Activated gamma-delta T cell treated with Interleukin-2 at 50 U/mL for 16 hours (primary cell): ENCODE measurements around the gene CELF4.

ENCODE experiments used
- DNase-seq: peaks from one replicate; pipeline ENCODE4 v3.0.0-alpha.2; 2020

Gene CELF4

DNA sequence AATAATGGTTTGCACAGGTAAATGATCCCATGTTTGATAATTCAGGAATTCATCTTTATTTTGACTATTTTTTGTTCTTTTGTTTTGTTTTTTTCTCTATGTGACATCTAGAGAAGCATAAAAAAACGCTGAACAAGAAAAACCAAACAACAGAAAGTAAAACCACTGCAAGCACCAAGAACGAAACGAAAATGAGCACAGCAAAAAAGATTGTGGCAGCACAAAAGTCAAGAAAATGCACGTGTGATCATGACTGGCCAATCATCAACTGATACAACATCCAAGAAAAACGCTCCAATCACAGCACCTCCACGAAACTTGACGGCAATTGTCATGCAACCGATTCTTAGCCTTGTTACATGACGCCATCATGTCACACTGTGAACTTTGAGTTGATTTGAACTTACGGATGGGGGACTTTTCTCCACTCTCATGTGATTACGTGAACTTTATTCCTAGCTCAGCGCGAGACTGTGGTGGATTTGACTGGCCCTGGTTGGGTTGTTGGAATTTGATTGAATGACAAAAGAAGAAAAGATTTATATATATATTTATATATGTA, 318.7 kb downstream of the CELF4 start:
- no peak for DNase-seq

GRCh38 chr18:37244618-37245017, 321.0 kb downstream of the CELF4 start:
- no peak for DNase-seq

GRCh38 chr18:37243741-37244140, 321.9 kb downstream of the CELF4 start:
- no peak for DNase-seq

- no peak for DNase-seq
Measured at GRCh38 chr18:37242826-37243560, 322.6 kb downstream of the CELF4 start.

DNA sequence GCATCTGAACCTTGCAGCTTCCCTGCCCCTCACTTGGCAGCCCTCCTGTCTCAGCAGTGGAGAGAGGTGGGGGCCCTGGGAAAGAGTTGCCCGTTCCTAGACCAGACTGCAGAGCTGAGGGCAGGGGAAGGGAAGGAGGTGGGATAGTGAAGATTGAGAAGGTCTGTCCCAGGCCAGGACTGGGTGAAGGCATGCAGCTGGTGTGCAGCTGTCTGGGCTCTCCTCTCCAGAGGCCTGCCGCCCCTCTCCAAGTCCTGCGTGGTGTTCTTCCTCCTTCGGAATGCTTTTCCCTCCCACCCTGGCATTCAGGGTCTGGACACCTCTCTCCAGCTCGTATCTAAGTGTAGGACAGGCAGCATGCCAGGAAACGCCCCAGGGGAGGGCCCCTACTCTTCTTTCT, 323.5 kb downstream of the CELF4 start:
- DNase-seq = no peak

GRCh38 chr18:37238282-37239108, 327.1 kb downstream of the CELF4 start:
- DNase-seq = no peak

DNA sequence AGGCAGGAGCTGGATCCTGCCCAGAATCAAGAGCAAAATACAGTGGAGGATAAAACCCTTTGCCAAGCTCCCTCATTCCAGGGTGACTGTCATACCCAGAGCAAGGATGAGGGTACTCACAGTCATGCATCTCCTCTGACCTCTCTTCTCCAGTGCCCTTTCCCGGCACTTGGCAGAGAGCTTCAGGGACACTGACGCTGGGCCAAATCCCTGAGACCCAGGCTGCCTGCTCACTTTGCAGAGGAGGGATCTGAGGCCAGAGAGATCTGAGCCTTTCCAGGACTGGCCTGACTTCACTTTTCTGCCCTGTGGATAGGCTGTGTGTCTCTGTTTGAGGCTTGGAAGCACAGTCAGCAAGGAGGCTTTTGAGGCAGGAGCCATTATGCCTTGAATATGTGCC, 330.0 kb downstream of the CELF4 start:
- no peak for DNase-seq

GRCh38 chr18:37231251-37231650, 334.3 kb downstream of the CELF4 start:
- no peak for DNase-seq

- DNase-seq = no peak
Measured at GRCh38 chr18:37230768-37231167, 334.8 kb downstream of the CELF4 start.

DNA sequence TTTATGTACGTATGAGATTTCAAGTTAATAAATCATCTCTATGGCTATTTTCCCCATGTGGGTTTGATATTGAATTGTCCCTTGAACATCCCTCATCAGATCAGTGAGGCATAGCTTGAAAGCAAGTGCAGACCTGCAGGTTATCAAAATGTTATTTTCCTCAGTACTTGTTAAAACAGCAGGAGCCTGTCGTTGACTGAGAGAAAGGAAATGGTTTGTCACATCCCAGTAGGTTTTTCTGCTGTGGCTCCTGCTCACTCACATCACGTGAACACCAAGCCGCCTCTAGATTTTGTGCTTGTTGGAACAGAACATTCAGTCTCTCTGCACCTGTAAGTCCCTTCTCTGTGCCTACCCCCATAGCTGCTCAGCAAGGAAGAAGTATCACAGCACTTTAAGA, 340.3 kb downstream of the CELF4 start:
- DNase-seq = no peak

GRCh38 chr18:37222999-37223378, 342.6 kb downstream of the CELF4 start:
- DNase-seq = no peak

GRCh38 chr18:37222354-37222998, 343.1 kb downstream of the CELF4 start:
- no peak for DNase-seq

DNA sequence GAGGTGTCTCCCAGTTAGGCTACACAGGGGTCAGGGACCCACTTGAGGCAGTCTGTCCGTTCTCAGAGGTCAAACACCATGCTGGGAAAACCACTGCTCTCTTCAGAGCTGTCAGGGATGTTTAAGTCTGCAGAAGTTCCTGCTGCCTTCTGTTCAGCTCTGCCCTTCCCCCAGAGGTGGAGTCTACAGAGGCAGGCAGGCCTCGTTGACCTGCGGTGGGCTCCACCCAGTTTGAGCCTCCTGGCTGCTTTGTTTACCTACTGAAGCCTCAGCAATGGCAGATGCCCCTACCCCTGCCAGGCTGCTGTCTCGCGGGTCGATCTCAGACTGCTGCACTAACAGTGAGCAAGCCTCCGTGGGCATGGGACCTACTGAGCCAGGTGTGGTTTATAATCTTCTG, 346.3 kb downstream of the CELF4 start:
- no peak for DNase-seq

DNA sequence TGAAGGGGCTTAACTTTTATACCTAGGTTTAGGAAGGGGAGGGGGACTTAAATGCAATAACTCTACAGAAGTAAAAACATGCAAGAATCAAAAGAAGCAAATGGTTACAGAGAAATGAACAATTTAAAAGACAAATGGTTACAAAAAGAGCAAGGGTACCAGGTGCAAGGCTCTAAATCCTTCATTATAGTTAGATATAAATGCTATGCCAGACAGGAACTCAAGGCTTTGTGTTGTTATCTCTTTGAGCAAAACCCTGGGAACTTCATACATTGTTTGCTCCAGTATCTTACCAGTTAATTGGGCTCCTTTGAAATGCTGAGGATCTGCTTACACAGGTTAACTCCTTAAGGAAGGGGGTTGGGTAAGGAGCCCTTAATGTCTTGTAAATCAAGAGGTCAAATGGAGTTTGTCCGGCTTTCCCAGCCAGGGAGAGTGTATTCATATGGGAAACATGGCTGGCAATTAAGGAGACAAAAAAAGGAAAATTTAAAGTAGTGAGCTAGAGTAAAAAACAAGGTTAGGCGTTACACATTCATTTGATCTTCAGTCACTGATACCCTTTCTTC, 347.5 kb downstream of the CELF4 start:
- DNase-seq = no peak

- no peak for DNase-seq
Measured at GRCh38 chr18:37210781-37211180, 354.8 kb downstream of the CELF4 start.

DNA sequence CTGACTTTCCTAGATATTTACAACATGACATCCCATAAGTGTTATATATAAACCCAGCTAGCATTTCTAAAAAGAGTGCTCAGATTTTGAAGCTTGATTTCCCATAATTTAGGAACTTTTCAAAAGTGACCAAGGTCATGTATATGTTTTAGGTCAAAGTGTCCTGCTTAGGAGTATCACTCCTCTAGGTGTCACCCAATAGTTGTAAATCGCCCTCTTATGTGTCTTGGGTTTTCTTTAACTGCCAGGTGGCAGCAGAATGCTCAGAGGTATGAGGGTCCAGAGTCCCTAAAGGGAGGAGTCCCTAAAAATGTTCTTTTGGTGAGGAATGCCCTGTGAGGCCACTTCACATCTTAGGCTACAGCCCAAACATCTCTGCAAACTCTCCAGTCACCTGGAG, 358.3 kb downstream of the CELF4 start:
- DNase-seq = no peak

GRCh38 chr18:37199741-37200140, 365.9 kb downstream of the CELF4 start:
- DNase-seq = no peak
